ENCODE results near the gene ZNF396. TPM values are rescaled to one million over a fixed set of nuclear protein-coding genes. Genes with fewer than 3 reads are reported as not detected.

Gene ZNF396
- total RNA-seq, 2 donors from 2014 or later = 0.18 to 0.86 TPM

DNA sequence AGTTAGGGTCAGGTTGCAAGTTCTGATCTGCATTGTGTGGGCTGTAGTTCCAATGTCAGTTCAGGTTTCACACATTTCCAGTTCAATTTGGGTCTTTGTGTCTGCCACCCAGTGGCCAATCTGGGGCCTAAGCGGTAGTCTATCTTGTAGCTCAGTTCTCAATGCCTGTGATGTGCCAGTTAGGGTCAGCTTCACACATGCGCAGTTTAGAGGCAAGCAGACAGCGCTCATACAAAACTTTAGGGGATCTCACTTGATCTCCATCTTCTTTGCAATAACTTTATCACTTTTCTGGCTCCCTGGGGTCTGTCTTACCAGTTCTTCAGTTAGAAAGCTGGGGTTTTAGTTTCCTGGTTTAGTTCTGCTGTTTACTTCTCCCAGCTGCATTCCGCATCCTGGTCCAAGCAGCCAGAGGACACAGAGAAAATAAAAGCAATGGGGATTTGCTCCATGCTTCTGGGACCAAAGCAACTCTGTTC lies 22.0 kb downstream of the ZNF396 start:
- H3K36me3 Mint-ChIP-seq = peaks cover 6 to 13% of the 10 kb centered on the region in 2 donors

GRCh38 chr18:35352778-35353177 lies 24.4 kb downstream of the ZNF396 start:
- DNase-seq (ENCODE audit: low spot score in 2 of 2) (no peak), ATAC-seq (no peak)
- H3K27ac Mint-ChIP-seq = no peak overlapping the region
- H3K9me3 Mint-ChIP-seq = peaks cover 7 to 13% of the 10 kb centered on the region in 2 donors
- H3K36me3 Mint-ChIP-seq = peaks cover 6 to 13% of the 10 kb centered on the region in 2 donors

More for the DNA sequence above, 22.0 kb downstream of the ZNF396 start:
- DNase-seq (ENCODE audit: low spot score in 2 of 2) (peak; percentile 40 to 63), ATAC-seq (peak; percentile 92 to 99)
- no peak overlapping the region for H3K27ac Mint-ChIP-seq
- peaks cover 7 to 13% of the 10 kb centered on the region in 2 donors for H3K9me3 Mint-ChIP-seq

GRCh38 chr18:35352283-35352682 lies 24.9 kb downstream of the ZNF396 start:
- Mint-ChIP-seq H3K27ac (no peak overlapping the region), H3K9me3 (peaks cover 7 to 13% of the 10 kb centered on the region in 2 donors), H3K36me3 (peaks cover 6 to 13% of the 10 kb centered on the region in 2 donors)
- DNase-seq (ENCODE audit: low spot score in 2 of 2) (no peak), ATAC-seq (no peak)

GRCh38 chr18:35348001-35348400 lies 29.1 kb downstream of the ZNF396 start:
- ATAC-seq = no peak
- H3K36me3 Mint-ChIP-seq = peaks cover 15 to 23% of the 10 kb centered on the region in 2 donors
- DNase-seq (ENCODE audit: low spot score in 2 of 2) = no peak
- H3K9me3 Mint-ChIP-seq = peaks cover 7 to 13% of the 10 kb centered on the region in 2 donors
- no peak overlapping the region for H3K27ac Mint-ChIP-seq

GRCh38 chr18:35345950-35346349 lies 31.2 kb downstream of the ZNF396 start:
- Mint-ChIP-seq H3K36me3 (peaks cover 10% of the 10 kb centered on the region in 2 donors), H3K27ac (no peak overlapping the region), H3K9me3 (no peaks in the 10 kb centered on the region)
- no peak for DNase-seq (ENCODE audit: low spot score in 2 of 2)
- no peak for ATAC-seq

GRCh38 chr18:35345460-35345921 lies 31.6 kb downstream of the ZNF396 start:
- peaks cover 10% of the 10 kb centered on the region in 2 donors for H3K36me3 Mint-ChIP-seq
- no peaks in the 10 kb centered on the region for H3K9me3 Mint-ChIP-seq
- H3K27ac Mint-ChIP-seq = peak overlapping the region in 1 of 2 donors; percentile 99
- no peak for ATAC-seq
- DNase-seq (ENCODE audit: low spot score in 2 of 2) = no peak

GRCh38 chr18:35344736-35345459 lies 32.2 kb downstream of the ZNF396 start:
- Mint-ChIP-seq H3K9me3 (no peaks in the 10 kb centered on the region), H3K27ac (peak overlapping the region; percentile 99), H3K36me3 (peaks cover 10 to 15% of the 10 kb centered on the region in 2 donors)
- DNase-seq (ENCODE audit: low spot score in 2 of 2) (no peak), ATAC-seq (no peak)

GRCh38 chr18:35343936-35344735 lies 33.0 kb downstream of the ZNF396 start, which contains the start of gene ZNF24:
Gene ZNF24, minus strand, starts transcription at chr18:35344420. Its CDS starts 3,770 bp downstream, at chr18:35340650.
- DNase-seq (ENCODE audit: low spot score in 2 of 2) = peak; percentile 93 to 95
- ATAC-seq = peak; percentile 91 to 93
- peak within 1 kb of the TSS; percentile 99 for H3K27ac Mint-ChIP-seq
- H3K9me3 Mint-ChIP-seq = no peaks in the 10 kb centered on the region
- peaks cover 17 to 22% of the 10 kb centered on the region in 2 donors for H3K36me3 Mint-ChIP-seq

- DNase-seq (ENCODE audit: low spot score in 2 of 2) = no peak
These were observed 33.6 kb downstream of the ZNF396 start for GRCh38 chr18:35343488-35343935.

DNA sequence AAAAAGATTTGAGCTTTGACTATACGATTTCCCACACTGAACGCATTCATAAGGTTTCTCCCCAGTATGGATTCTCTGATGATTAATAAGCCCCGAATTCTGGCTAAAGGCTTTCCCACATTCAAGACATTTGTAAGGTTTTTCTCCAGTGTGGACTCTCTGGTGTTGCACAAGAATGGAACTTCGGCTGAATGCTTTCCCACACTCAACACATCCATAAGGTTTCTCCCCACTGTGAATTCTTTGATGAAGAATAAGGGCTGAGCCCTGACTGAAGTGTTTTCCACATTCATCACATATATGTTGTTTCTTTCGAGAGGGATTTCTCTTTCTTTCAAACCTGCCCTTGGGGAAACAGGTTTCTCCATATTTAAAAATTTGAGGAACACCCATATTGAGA lies 39.9 kb downstream of the ZNF396 start:
- peaks cover 40 to 63% of the 10 kb centered on the region in 2 donors for H3K36me3 Mint-ChIP-seq
- no peak overlapping the region for H3K27ac Mint-ChIP-seq
- H3K9me3 Mint-ChIP-seq = no peaks in the 10 kb centered on the region
- no peak for ATAC-seq
- DNase-seq (ENCODE audit: low spot score in 2 of 2) = no peak

More at GRCh38 chr18:35343488-35343935, 33.6 kb downstream of the ZNF396 start:
- peaks cover 23 to 28% of the 10 kb centered on the region in 2 donors for H3K36me3 Mint-ChIP-seq
- no peak for ATAC-seq
- no peaks in the 10 kb centered on the region for H3K9me3 Mint-ChIP-seq
- H3K27ac Mint-ChIP-seq = peak overlapping the region; percentile 99

- DNase-seq (ENCODE audit: low spot score in 2 of 2) (no peak), ATAC-seq (no peak)
- Mint-ChIP-seq H3K9me3 (no peaks in the 10 kb centered on the region), H3K36me3 (peaks cover 40 to 63% of the 10 kb centered on the region in 2 donors), H3K27ac (no peak overlapping the region)
These were observed 41.3 kb downstream of the ZNF396 start for GRCh38 chr18:35335866-35336265.

- H3K27ac Mint-ChIP-seq = peak overlapping the region in 1 of 2 donors; percentile 27
- no peaks in the 10 kb centered on the region for H3K9me3 Mint-ChIP-seq
- no peak for DNase-seq (ENCODE audit: low spot score in 2 of 2)
- H3K36me3 Mint-ChIP-seq = peaks cover 39 to 58% of the 10 kb centered on the region in 2 donors
- ATAC-seq = no peak
These were observed 42.3 kb downstream of the ZNF396 start for GRCh38 chr18:35334821-35335220.

DNA sequence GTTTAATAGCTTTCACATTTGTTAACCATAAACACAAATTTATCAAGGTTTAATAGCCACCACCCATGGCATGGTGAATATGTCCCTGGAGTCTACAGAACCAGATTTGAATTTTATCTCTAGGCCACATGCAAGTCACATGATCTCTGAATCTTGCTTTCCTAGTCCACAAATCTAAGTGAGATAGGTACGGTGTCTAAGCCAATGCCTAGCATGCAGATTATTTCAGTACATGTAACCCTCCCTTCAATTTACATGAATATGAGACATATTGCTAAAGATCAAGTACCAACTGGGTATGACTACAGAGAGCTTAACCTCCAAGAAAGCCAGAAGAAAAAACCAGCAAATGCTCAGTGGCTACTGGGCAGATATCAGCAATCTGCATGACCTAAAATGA lies 42.9 kb downstream of the ZNF396 start:
- Mint-ChIP-seq H3K36me3 (peaks cover 33 to 52% of the 10 kb centered on the region in 2 donors), H3K9me3 (no peaks in the 10 kb centered on the region), H3K27ac (peak overlapping the region in 1 of 2 donors; percentile 27)
- no peak for DNase-seq (ENCODE audit: low spot score in 2 of 2)
- no peak for ATAC-seq

DNA sequence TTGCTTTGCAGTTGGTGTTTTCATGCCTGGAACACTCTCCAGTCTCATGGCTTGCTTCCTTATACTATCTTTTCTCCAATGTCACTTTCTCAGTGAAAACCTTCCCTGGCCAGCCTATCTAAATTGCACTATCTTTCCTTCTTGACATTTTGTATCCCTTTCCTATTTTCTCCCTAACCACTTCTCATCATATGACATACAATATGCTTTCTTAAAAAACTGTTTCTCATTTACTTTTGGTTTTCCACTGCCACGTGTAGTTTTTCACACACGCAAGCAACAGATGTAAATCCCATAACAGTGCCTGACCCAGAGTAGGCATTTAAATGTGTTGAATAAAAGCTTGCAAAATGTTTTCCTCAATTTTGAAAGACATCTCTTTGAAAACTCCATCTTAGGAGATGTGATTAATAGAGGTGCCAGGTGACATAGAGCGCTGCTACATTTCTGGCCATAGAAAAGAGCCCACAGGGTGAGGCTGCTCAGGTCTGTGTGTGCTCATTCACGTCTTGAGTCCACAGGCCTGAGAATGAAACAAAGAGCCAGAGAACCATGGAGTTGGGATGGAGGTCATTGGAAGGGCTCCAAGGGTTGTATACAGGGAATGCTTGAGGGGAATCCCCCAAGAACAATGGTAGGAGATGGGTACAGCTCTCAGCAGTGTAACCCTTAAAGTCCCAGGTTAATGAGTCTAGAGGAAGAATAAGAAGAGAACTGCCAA lies 45.6 kb downstream of the ZNF396 start:
- DNase-seq (ENCODE audit: low spot score in 2 of 2) = no peak
- no peak for ATAC-seq
- Mint-ChIP-seq H3K27ac (no peak overlapping the region), H3K36me3 (peaks cover 22 to 25% of the 10 kb centered on the region in 2 donors), H3K9me3 (no peaks in the 10 kb centered on the region)

DNA sequence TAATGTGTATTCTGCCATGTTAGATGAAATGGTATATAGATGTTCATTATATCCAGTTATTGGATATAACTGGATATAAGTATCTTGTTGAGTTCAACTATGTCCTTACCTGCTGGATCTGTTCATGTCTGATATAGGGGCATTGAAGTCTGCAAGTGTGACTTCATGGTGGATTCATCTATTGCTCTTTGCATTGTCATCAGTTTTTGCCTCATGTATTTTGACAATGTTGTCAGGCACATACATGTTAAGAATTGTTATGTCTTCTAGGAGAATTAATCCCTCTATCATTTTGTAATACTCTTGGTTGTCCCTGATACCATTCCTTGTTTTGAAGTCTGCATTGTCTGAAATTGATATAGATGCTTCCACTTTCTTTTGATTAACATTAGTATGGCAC lies 48.3 kb downstream of the ZNF396 start:
- no peaks in the 10 kb centered on the region for H3K9me3 Mint-ChIP-seq
- DNase-seq (ENCODE audit: low spot score in 2 of 2) = no peak
- no peak for ATAC-seq

DNA sequence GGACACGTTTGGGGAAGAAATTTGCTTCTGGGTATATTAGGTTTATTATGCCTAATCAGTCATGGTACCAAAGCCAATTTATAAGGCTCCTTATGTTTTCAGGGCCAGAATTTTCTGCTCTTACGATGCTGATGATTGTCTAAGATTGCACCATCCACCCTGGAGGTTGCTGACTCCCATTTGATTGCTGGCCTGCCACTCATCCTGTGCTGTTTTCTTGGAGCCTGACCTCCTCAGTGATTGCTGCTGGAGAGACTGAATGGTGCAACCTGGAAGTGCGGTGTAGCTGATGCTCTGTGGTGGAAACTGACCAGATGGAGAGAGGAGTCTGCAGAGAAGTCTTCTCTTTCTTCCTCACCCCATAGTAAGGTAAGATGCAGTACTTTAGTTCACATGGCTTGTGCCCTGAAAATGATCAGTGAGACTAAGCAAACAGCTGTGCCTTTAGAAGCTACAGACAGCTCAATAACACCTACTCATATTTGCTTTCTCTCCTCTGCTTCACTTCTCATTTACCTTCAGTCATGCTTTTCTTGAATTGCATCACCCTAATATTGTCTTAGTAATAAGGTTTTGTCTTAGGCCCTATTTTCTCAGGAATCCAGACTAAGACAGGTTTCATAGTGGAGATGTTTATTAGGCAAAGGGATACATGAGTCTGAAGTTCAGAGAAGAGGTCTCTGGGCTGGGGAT lies 50.3 kb downstream of the ZNF396 start:
- Mint-ChIP-seq H3K9me3 (no peaks in the 10 kb centered on the region), H3K27ac (no peak overlapping the region), H3K36me3 (no peaks in the 10 kb centered on the region)
- ATAC-seq (peak in 1 of 2 donors; percentile 66), DNase-seq (ENCODE audit: low spot score in 2 of 2) (no peak)

More for the DNA sequence above, 48.3 kb downstream of the ZNF396 start:
- H3K36me3 Mint-ChIP-seq = peaks cover 8 to 10% of the 10 kb centered on the region in 2 donors
- H3K27ac Mint-ChIP-seq = no peak overlapping the region
